HCT116 (cell line): ENCODE results near the gene MANBA. TPM values are rescaled to one million over a fixed set of nuclear protein-coding genes. Genes with fewer than 3 reads are reported as not detected.

Experiments
- ATAC-seq: fragments of 200-7000 bp; cut with Tn5 transposase; 2 replicates; pipeline ENCODE4 v1.9.1; 2020; ENCODE audit warnings: mild to moderate bottlenecking, moderate library complexity
- BruUV-seq: library from RNA; stranded (reverse); fragments of 400-500 nt; replicated peaks from 2 replicates; lab custom pipeline; 2021; lab: Mats Ljungman, UMichigan
- CTCF ChIA-PET: fragments of 300-600 bp; sonication (Branson Sonifier 250); formaldehyde crosslinking; loops from one replicate; lab custom pipeline; 2021; ENCODE audit warnings: antibody characterized with exemption; lab: Charles Lee
- POLR2A ChIA-PET: fragments of 300-600, 350-600 bp; sonication (Branson Sonifier 250); formaldehyde crosslinking; loops from one replicate; lab custom pipeline; 2021; ENCODE audit warnings: antibody characterized with exemption; lab: Charles Lee
- RAD21 ChIA-PET, 2 experiments: fragments of 300-600 bp; sonication (Branson Sonifier 250); formaldehyde crosslinking; loops; one replicate each; lab custom pipeline; 2023; ENCODE audit warnings: low total read pairs in 2 of 2; ENCODE audit not compliant: uncharacterized antibody in 2 of 2, unreplicated experiment in 2 of 2, low non-redundant PET in 1 of 2; lab: Charles Lee
- DNase-seq: peaks from one replicate; pipeline ENCODE4 v3.0.0-alpha.2; 2010; ENCODE audit warnings: low read depth, low spot score
- H2AFZ ChIP-seq: fragments of 200-600 bp; shearing (Covaris generic), sonication (generic); 2 replicates; pipeline ENCODE4 v1.6.1; 2017; ENCODE audit warnings: low read depth, mixed run types, mixed read lengths, antibody characterized with exemption, low read length; ENCODE audit not compliant: poor library complexity, severe bottlenecking
- H3K27ac ChIP-seq: 2 replicates; pipeline ENCODE4 v1.5.1; 2012; ENCODE audit warnings: low read depth, low read length
- H3K27me3 ChIP-seq: fragments of 200-600 bp; sonication (generic); 2 replicates; pipeline ENCODE4 v1.6.1; 2016; ENCODE audit warnings: mixed run types, low read length, mixed read lengths; ENCODE audit not compliant: insufficient read depth
- H3K36me3 ChIP-seq, 2 experiments: fragments of 200-500 bp in 1 of 2; fragments of 200-600 bp in 1 of 2; sonication (Bioruptor generic) in 1 of 2; sonication (generic) in 1 of 2; 2 replicates each; pipeline versions ENCODE4 v1.5.1 to v1.6.1; 2014 to 2016; ENCODE audit warnings: low read length in 2 of 2, inconsistent platforms in 1 of 2, mixed read lengths in 1 of 2, mixed run types in 1 of 2; ENCODE audit not compliant: insufficient read depth in 2 of 2, control insufficient read depth in 1 of 2
- H3K4me1 ChIP-seq, 2 experiments: fragments of 200-600 bp in 1 of 2; sonication (generic) in 1 of 2; 2 replicates each; pipeline versions ENCODE4 v1.5.1 to v1.6.1; 2012 to 2017; ENCODE audit warnings: low read length in 2 of 2, inconsistent platforms in 1 of 2, mild to moderate bottlenecking in 1 of 2, mixed read lengths in 1 of 2, mixed run types in 1 of 2, moderate library complexity in 1 of 2; ENCODE audit not compliant: insufficient read depth in 2 of 2, control insufficient read depth in 1 of 2
- H3K4me2 ChIP-seq: fragments of 200-600 bp; sonication (generic); 2 replicates; pipeline ENCODE4 v1.6.1; 2017; ENCODE audit warnings: mixed run types, low read length, mixed read lengths
- H3K4me3 ChIP-seq, 2 experiments: fragments of 200-600 bp in 1 of 2; sonication (generic) in 1 of 2; replicated peaks in 1 of 2; 2 replicates each; pipeline ENCODE4 v1.5.1; 2011 to 2016; ENCODE audit warnings: low read length in 2 of 2, control low read depth in 1 of 2, low read depth in 1 of 2, mild to moderate bottlenecking in 1 of 2, mixed read lengths in 1 of 2, mixed run types in 1 of 2
- H3K79me2 ChIP-seq: fragments of 200-600 bp; sonication (generic); 2 replicates; pipeline ENCODE4 v1.6.1; 2017; ENCODE audit warnings: mild to moderate bottlenecking, mixed run types, low read length, moderate library complexity, mixed read lengths; ENCODE audit not compliant: insufficient read depth
- H3K9ac ChIP-seq: fragments of 200-600 bp; sonication (generic); 2 replicates; pipeline ENCODE4 v1.6.1; 2016; ENCODE audit warnings: low read length, mixed read lengths
- H3K9me2 ChIP-seq: fragments of 200-600 bp; sonication (generic), shearing (Covaris generic); 2 replicates; pipeline ENCODE4 v1.6.1; 2017; ENCODE audit warnings: mixed run types, mild to moderate bottlenecking, moderate library complexity; ENCODE audit not compliant: insufficient read depth
- H3K9me3 ChIP-seq, 2 experiments: fragments of 200-500 bp in 1 of 2; fragments of 200-600 bp in 1 of 2; sonication (Bioruptor generic) in 1 of 2; sonication (generic) in 1 of 2; 2 replicates each; pipeline ENCODE4 v1.6.1; 2014 to 2017; ENCODE audit warnings: low read length in 2 of 2, mixed read lengths in 2 of 2, inconsistent platforms in 1 of 2, low read depth in 1 of 2, mild to moderate bottlenecking in 1 of 2, mixed run types in 1 of 2, moderate library complexity in 1 of 2; ENCODE audit not compliant: control insufficient read depth in 1 of 2, insufficient read depth in 1 of 2
- H4K20me1 ChIP-seq: fragments of 200-600 bp; sonication (generic), shearing (Covaris generic); 2 replicates; pipeline ENCODE4 v1.6.1; 2017; ENCODE audit warnings: mixed run types, mild to moderate bottlenecking, moderate library complexity; ENCODE audit not compliant: insufficient read depth
- CEBPB ChIP-seq: IDR thresholded peaks from 2 replicates; pipeline ENCODE4 v1.6.1; 2012; ENCODE audit warnings: low read depth
- EGR1 ChIP-seq: IDR thresholded peaks from 2 replicates; pipeline ENCODE4 v1.6.1; 2012; ENCODE audit warnings: low read depth
- ELF1 ChIP-seq: IDR thresholded peaks from 2 replicates; pipeline ENCODE4 v1.6.1; 2012; ENCODE audit warnings: low read depth, borderline replicate concordance
- EZH2 ChIP-seq: fragments of 200-600 bp; sonication (generic); IDR thresholded peaks from 2 replicates; pipeline ENCODE4 v1.6.1; 2017; ENCODE audit warnings: antibody characterized with exemption, mixed run types
- EZH2phosphoT487 ChIP-seq: fragments of 200-600 bp; IDR thresholded peaks from 2 replicates; pipeline ENCODE4 v1.6.1; 2018; ENCODE audit warnings: antibody characterized with exemption, borderline replicate concordance
- JUND ChIP-seq: IDR thresholded peaks from 2 replicates; pipeline ENCODE4 v1.6.1; 2012
- POLR2A ChIP-seq: IDR thresholded peaks from 2 replicates; pipeline ENCODE4 v1.7.0; 2011; ENCODE audit warnings: borderline replicate concordance; ENCODE audit not compliant: insufficient read depth, insufficient read length; ENCODE audit errors: extremely low read depth
- RAD21 ChIP-seq: IDR thresholded peaks from 2 replicates; pipeline ENCODE4 v1.6.1; 2012; ENCODE audit warnings: low read depth, mild to moderate bottlenecking
- SIN3A ChIP-seq: IDR thresholded peaks from 2 replicates; pipeline ENCODE4 v1.6.1; 2012; ENCODE audit warnings: low read depth
- SP1 ChIP-seq: IDR thresholded peaks from 2 replicates; pipeline ENCODE4 v1.6.1; 2012; ENCODE audit warnings: low read depth
- TCF7L2 ChIP-seq: IDR thresholded peaks from 2 replicates; pipeline ENCODE4 v1.7.0; 2011; ENCODE audit warnings: borderline replicate concordance, inconsistent platforms; ENCODE audit not compliant: insufficient read depth, insufficient read length; ENCODE audit errors: extremely low read depth
- YY1 ChIP-seq: IDR thresholded peaks from 2 replicates; pipeline ENCODE4 v1.6.1; 2011; ENCODE audit warnings: low read length, low read depth, moderate library complexity, mild to moderate bottlenecking; ENCODE audit not compliant: insufficient replicate concordance; ENCODE audit errors: extremely low read depth
- ZFX ChIP-seq: fragments of 450-650 bp; IDR thresholded peaks from 2 replicates; pipeline ENCODE4 v1.6.1; 2017
- ZNF274 ChIP-seq: fragments of 200-500 bp; sonication (Bioruptor generic); IDR thresholded peaks from 2 replicates; pipeline ENCODE4 v1.6.1; 2014; ENCODE audit warnings: mild to moderate bottlenecking, low read depth, low read length, inconsistent platforms
- intact Hi-C: fragments of 100-400 bp; cut with micrococcal nuclease; formaldehyde crosslinking; loops from 2 replicates; pipeline ENCODE4 v1.10.0; 2022
- total RNA-seq: library from RNA; stranded (reverse); gene quantifications from one replicate; pipeline ENCODE4 v1.2.1, GENCODE V29; 2021; ENCODE audit not compliant: unreplicated experiment
- TF ChIP-seq, protein P1 (sequence below): IDR thresholded peaks from 2 replicates; pipeline ENCODE4 v1.6.1; 2011; ENCODE audit warnings: mild to moderate bottlenecking, low read length, moderate library complexity; ENCODE audit not compliant: insufficient replicate concordance; ENCODE audit errors: extremely low read depth
- TF ChIP-seq, protein P2 (sequence below): IDR thresholded peaks from 2 replicates; pipeline ENCODE4 v1.6.1; 2012
- TF ChIP-seq, protein P3 (sequence below), 3 experiments: fragments of 200-600 bp in 1 of 3; sonication (generic) in 1 of 3; IDR thresholded peaks in 2 of 3; conservative IDR thresholded peaks in 1 of 3; 2 replicates each; pipeline ENCODE4 v1.5.1; 2012 to 2017; ENCODE audit warnings: low read depth in 2 of 3, low read length in 2 of 3, antibody characterized with exemption in 1 of 3, borderline replicate concordance in 1 of 3, control low read depth in 1 of 3, mild to moderate bottlenecking in 1 of 3, mixed read lengths in 1 of 3, mixed run types in 1 of 3, moderate library complexity in 1 of 3; ENCODE audit not compliant: insufficient read depth in 1 of 3

Gene MANBA
- total RNA-seq, 1 experiment from 2014 or later: 21.3 TPM

DNA sequence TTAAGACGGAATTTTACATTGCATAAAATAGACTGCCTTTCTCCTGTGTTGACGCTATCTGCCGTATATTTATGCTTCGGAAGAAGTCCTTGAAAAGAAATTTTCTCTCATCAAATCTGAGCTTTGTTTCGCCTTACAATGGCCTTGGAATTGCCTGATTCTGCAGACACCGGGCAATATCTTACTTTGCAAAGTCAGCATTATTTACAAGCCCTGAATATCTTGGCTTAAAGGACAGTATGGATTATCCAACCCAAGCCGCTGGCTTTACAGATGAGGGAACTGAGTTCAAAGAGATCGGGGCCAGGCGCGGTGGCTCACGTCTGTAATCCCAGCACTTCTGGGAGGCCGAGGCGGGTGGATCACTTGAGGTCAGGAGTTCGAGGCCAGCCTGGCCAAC lies 1.1 kb upstream of the MANBA start:
- H3K4me1 ChIP-seq: peaks cover 11 to 26% of the 10 kb centered on the region in 2 experiments; a peak in 3 of 4 replicates
- ChIA-PET POLR2A (no interaction called here), CTCF (interaction anchor here (0.7 kb wide), 1 partner anchor 13 kb away, joined by 3 read pairs; no protein-coding TSS in a partner anchor), RAD21 (no interaction called here)
- H3K9ac ChIP-seq: no peak overlapping the region
- no peaks in the 10 kb centered on the region for H4K20me1 ChIP-seq
- no TSS peak for BruUV-seq
- H3K79me2 ChIP-seq: peaks cover 21% of the 10 kb centered on the region
- H3K4me3 ChIP-seq: no peak overlapping the region
- intact Hi-C loops: no loop called here
- ATAC-seq (no peak), DNase-seq (no peak)
- no peak overlapping the region for H3K27ac ChIP-seq
- H3K9me3 ChIP-seq: no peaks in the 10 kb centered on the region
- TF ChIP-seq RAD21 (no peak), JUND (no peak), CEBPB (no peak), SIN3A (no peak), ZNF274 (no peak), TCF7L2 (no peak), POLR2A (no peak), EGR1 (no peak), ELF1 (no peak), EZH2phosphoT487 (no peak), YY1 (no peak), EZH2 (no peak), ZFX (no peak), SP1 (no peak)
- TF ChIP-seq, protein P1, sequence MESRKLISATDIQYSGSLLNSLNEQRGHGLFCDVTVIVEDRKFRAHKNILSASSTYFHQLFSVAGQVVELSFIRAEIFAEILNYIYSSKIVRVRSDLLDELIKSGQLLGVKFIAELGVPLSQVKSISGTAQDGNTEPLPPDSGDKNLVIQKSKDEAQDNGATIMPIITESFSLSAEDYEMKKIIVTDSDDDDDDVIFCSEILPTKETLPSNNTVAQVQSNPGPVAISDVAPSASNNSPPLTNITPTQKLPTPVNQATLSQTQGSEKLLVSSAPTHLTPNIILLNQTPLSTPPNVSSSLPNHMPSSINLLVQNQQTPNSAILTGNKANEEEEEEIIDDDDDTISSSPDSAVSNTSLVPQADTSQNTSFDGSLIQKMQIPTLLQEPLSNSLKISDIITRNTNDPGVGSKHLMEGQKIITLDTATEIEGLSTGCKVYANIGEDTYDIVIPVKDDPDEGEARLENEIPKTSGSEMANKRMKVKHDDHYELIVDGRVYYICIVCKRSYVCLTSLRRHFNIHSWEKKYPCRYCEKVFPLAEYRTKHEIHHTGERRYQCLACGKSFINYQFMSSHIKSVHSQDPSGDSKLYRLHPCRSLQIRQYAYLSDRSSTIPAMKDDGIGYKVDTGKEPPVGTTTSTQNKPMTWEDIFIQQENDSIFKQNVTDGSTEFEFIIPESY: no peak
- TF ChIP-seq, protein P2, sequence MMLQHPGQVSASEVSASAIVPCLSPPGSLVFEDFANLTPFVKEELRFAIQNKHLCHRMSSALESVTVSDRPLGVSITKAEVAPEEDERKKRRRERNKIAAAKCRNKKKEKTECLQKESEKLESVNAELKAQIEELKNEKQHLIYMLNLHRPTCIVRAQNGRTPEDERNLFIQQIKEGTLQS: no peak
- TF ChIP-seq, protein P3, sequence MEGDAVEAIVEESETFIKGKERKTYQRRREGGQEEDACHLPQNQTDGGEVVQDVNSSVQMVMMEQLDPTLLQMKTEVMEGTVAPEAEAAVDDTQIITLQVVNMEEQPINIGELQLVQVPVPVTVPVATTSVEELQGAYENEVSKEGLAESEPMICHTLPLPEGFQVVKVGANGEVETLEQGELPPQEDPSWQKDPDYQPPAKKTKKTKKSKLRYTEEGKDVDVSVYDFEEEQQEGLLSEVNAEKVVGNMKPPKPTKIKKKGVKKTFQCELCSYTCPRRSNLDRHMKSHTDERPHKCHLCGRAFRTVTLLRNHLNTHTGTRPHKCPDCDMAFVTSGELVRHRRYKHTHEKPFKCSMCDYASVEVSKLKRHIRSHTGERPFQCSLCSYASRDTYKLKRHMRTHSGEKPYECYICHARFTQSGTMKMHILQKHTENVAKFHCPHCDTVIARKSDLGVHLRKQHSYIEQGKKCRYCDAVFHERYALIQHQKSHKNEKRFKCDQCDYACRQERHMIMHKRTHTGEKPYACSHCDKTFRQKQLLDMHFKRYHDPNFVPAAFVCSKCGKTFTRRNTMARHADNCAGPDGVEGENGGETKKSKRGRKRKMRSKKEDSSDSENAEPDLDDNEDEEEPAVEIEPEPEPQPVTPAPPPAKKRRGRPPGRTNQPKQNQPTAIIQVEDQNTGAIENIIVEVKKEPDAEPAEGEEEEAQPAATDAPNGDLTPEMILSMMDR (IDR thresholded peaks at IDR 0.05 in 2 of 3, conservative IDR thresholded peaks at IDR 0.05 in 1 of 3; ENCODE audit: borderline replicate concordance in 1 of 3, insufficient read depth in 1 of 3, low read depth in 2 of 3, low read length in 2 of 3): no peak
- H3K36me3 ChIP-seq: no peaks in the 10 kb centered on the region
- H3K4me2 ChIP-seq: peak overlapping the region; percentile 96
- no peaks in the 10 kb centered on the region for H3K9me2 ChIP-seq
- no peak overlapping the region for H2AFZ ChIP-seq
- no peaks in the 10 kb centered on the region for H3K27me3 ChIP-seq
